Hematopoietic multipotent progenitor cell treated with erythropoietin and hydrocortisone succinate and interleukin-3 and kit ligand, for 4 days (in vitro differentiated cells): Measurements from ENCODE around the gene CHL1.
"Not testable (repeated sequence)": the region's sequence is repeated elsewhere in the genome, so short reads cannot be mapped to it uniquely, and the experiment has no call there.

Experiments
- DNase-seq: peaks from one replicate; pipeline ENCODE4 v3.0.0-alpha.2; 2015

CHL1 gene

DNA sequence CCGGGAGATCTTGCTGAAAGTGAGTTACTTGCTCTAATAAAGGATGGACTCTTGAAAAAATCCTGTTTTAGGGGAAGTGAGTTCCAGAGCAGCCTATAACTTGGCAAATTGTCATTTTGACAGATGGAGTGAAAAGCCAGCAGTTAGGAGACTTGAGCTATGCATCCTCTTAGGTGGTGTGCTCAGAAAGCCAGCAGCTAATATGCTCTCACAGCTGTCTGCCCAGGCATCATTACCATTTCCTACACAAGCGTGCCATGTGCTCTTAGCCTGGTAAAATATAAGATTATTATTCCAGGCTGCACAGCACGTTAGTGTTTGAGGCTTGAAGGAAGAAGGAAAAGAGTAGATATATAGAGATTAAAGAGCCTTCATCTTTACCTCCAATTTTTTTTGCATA is 151.0 kb downstream of the CHL1 start:
- no peak for DNase-seq

DNA sequence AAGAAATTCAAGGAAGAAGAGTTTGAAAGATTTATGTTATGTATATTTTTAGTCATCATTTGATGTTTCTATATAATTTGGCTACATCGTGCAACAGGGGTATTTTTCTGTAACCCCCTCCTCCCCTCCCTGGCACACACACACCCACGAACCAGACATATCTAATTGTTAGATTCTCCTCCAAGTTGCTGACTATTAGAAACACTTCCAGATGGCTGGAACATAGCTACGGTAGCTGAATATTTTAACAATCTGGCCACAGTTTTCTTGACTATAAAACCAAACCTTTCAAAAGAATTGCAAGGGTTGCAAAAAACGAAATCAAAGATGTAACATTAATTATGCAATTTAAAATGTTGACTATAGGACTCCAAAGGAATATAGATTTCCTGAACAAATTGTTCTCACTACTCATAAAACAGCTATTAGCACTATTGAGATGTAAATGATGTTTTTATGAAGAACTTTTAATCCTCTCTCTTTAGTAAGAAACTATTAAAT is 154.4 kb downstream of the CHL1 start:
- no peak for DNase-seq

DNA sequence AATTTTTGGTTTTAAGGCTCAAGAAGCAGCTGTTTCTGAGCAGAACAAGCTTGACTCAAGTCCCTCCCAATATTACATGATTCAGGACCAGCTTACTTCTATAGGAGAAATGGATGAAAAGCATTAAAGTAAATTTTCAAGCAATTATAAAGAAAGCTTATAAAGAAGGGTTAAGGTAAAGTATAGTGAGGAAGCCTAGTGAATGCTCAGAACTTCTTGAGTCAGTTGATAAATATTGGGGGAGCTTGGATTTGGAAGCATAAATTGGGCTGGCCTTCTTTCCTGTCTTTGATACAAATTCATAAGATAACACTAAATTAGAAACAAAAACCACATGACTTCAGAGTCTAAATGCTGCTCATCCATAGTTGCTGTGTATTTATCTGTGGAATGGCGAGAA is 156.0 kb downstream of the CHL1 start:
- peak; percentile 4 for DNase-seq

DNA sequence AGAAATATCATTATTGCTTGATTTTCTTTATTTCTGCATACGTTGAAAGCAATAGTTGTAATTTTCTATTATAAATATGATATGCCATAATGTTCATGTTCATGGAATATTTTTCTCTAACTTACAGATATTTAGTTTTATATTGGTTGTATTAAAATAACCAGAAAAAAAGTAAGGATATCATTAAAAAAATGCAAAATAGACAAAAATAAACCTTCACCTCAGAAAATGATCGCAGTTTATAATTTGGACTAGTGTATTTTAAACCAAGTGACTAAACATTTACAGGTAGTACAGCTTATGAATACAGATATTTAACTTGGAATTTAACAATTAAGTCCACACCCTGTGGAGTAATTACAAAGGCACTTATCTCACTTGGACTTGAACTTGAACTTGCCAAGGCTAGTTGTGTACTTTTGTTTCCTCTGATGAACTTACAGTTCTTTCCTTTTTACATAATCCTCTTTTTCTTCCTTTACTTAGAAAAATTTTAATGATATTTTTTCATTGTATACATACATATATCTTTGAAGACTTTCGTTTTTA is 156.7 kb downstream of the CHL1 start:
- DNase-seq = no peak

DNA sequence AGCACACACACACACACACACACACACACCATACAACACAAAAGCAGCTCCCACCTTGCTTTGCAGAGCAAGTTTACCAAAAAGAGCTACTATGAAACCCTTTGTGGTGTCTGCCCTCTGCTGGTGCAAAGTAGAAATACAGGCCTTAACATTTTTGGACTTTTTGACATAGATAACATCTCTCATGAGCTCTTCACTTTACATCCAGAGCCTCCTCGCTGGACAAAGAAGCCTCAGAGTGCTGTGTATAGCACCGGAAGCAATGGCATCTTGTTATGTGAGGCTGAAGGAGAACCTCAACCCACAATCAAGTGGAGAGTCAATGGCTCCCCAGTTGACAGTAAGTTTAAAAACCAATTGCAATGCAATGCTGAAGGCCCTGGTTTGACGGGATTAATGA is 157.9 kb downstream of the CHL1 start:
- DNase-seq = peak; percentile 79

DNA sequence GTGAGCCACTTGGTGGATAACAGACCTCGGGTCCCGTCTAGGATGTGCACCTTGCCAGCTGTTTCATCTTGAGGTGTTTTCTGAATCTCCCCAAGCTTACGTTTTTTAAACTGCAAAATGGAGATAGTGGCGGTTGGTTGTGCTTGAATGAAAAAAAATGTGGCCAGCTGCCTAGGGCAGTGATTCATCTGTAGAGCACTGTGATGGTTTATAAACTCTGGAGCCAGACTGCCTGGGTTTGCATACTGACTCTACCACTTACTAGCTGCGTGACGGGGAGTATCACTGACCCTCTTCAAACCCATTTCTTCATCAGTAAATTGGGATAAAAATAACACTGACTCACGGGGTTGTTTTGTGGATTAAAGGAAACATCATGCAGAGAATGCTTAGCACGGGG is 159.1 kb downstream of the CHL1 start:
- DNase-seq = no peak

DNA sequence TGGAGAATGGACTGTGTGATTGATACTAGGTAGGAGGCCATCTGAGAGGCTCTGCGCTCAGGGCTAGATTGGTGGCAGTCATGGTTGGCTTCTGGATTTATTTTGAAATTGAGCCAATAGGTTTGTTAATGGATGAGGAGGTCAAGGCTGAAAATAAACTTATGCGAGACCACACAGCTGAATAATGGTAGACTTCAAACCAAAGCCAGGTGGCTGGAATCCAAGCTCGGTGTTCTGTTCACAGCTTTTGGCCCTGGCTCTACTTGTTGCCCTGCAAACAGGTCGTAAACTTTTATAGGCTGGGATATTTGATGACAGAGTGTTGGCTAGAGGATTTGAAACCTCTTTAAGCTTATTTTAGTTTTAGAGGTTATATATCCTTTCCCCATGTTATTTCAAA is 160.4 kb downstream of the CHL1 start:
- no peak for DNase-seq

DNA sequence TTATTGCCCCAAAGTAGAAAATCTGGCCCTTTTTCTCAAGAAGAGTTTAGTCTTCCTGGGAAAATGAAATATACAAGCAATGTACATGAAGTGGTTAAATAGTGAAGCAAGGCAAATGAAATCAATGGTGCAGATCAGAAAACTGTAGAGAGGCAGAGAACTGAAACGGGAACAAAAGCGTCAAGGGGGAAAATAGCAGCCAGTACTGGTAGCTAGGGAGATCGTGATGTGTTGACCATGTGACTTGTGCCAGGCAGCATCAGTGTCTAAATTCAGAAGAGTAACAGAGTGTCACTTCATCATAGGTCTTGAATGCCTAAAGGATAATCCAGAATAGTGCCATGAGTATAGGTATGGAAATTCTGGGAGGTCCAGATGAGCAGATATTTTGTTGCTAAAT is 163.1 kb downstream of the CHL1 start:
- DNase-seq = no peak

DNA sequence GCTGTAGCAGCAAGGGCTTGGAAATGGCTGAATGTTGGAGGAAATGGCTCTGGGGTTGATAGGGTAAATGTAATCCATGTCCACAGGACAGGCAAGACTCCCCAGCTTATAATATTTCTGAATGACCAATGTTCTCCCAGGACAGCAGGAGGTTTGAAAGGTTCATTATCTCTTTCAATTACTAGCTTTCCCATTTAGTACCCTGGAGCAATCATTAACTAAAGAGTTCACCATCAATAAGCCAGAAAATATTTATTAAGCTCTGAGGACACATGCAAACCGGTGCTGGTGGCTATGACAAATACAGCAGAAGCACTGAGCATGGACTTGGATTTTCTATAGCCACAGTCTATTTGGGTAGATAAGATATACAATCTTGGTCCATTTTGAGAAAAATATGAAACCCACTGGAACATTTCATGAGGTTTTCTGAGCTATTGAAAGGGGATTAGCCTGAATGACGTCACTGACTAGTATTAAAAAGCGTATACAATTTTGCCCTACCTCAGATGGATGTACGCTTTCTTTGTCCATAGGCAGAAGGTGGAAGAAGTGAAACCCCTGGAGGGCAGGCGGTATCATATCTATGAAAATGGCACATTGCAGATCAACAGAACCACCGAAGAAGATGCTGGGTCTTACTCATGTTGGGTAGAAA is 166.2 kb downstream of the CHL1 start:
- no peak for DNase-seq

DNA sequence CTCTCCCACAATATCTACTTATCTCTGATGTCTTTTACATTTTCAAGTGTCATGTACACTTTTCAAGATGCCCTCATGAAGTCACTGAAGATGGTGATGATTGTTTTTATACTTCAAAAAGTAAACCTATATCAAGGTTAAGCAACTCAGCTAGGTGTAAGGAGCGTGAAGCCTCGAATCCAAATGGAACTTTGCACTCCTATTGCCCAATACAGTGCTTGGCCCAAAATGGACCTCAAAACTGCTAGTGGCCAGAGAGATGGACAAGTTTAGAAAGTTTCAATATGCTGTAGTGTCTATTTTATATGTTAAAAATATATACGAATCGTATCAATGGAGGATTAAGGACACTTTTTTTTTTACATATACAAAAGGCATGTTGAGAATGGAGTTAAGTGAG is 167.7 kb downstream of the CHL1 start:
- no peak for DNase-seq

DNA sequence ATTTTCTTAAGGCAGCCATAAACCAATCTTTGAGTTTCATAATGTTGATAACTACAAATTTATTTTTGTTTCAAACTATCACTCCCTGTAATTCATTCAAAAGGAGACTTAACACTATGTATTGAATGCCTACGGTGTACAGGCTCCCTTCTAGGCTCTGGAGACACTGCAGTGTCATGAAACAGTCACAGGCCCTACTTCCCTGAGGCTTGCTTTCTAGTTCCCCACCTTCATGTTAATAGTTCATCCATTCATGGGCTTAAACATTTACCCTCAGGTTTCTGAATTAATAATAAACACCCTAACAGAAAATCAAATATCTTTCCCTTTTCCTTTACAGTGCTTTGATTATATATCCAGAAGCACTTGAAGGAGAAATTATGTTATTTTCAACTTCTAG is 168.7 kb downstream of the CHL1 start:
- DNase-seq = no peak

DNA sequence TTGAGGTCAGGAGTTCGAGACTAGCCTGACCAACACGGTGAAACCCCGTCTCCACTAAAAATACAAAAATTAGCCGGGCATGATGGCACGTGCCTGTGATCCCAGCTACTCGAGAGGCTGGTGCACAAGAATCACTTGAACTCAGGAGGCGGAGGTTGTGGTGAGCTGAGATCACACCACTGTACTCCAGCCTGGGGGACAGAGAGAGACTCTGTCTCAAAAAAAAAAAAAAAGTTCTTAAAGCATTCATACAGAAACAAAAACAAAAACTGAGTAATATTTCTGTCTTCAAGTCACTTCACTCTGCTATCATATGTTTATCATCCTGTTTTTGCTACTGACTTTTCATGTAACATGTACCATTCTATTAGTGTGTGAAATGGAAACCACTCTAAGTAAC is 169.7 kb downstream of the CHL1 start:
- DNase-seq = not testable (repeated sequence)

DNA sequence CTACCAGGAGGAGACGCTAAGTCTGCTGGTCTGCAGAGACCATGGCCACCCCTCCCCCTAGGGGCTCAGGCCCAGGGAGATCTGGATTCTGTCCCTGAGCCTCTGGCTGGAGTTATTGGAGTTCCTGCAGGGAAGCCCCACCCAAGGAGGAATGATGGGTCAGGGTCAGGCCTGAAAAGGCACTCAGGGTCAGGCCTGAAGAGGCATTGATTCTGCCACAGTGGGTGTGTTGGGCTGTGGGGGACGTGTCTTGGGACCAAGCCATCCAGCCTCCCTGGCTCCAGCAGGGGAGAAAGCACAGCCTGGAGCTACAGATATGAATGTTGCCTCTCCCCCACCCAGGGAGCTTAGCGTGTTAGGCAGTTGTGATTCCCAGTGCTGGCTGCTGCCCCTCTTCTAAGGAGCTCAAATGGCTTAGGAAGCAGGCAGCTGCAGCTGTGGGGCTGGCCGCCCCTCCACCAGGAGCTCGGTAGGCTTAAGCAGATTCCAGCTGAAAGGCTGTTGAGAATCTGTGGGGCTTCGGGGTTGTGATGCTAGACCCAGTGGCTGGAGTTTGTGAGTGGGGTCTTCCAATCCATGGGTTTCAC is 176.7 kb downstream of the CHL1 start:
- DNase-seq = no peak

DNA sequence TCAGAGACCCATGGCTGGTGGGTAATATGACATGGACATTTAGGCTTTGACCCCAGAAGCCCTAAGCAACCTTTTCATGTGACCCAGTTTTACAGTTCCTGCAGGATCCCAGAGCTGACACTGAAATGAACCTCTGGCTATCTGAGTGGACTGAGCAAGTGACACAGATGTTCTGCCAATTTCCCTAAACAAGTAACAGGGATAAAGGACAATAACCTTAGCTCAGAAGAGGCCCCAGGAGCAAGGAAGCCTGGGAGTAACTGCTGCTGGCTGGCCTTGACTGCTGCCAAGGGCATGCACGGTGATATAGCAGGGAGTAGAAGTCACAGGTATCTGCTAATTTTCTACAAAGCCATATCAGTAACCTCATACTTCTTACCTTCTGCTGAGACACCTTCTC is 177.9 kb downstream of the CHL1 start:
- no peak for DNase-seq

DNA sequence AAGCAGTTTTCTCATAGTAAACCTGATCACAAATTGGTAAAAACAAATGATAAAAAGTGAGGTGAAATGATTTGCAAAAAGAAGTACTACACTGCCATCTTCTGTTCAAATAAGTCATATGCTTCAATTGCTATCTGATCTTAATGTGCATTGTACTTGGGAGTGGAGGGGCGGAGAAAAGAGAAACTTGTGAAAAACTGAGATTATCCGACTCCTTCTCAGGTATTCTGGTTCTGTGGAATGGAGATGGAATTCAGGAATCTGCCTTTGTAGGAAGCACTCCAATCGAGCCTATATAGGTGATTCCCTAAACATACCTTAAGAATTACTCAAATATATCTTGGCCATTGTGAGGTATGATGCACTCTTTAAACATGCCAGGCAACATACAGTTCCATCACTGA is 180.6 kb downstream of the CHL1 start:
- DNase-seq = peak; percentile 58

DNA sequence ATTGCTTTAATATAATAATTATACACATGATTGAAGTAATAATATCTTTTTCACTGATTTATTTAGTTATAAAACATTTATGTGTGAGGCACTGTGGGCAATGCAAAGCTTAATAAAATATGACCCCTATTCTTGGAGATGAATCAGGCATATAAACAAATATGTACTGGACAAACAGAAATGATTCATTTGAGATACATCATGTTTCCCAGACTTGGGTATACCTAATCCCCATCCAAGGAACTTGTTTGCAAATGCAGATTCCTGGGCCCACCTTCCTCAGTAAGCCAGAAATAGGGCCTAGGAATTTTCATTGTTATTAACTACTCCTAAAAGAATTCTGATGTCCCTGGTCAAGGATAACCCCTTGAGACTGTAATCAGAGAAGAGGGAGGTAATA is 184.2 kb downstream of the CHL1 start:
- no peak for DNase-seq

DNA sequence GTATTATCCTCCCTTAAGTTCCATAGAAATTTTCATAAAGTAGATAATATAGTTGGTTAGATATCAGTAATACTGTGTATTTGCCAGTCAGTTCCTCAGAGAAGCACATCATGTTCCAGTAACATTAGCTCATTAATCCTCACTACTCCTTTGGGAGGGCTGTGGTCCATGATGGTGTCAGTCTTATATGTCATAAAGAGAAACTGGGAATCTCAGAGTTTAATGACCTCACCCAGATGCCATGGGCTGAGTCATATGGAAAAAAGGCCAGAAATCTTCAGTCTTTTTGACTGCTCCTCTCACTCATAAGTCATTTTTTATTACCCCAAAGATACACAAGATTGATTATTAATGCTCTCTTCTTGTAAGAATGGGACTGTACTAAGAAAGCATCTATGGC is 188.6 kb downstream of the CHL1 start:
- no peak for DNase-seq

DNA sequence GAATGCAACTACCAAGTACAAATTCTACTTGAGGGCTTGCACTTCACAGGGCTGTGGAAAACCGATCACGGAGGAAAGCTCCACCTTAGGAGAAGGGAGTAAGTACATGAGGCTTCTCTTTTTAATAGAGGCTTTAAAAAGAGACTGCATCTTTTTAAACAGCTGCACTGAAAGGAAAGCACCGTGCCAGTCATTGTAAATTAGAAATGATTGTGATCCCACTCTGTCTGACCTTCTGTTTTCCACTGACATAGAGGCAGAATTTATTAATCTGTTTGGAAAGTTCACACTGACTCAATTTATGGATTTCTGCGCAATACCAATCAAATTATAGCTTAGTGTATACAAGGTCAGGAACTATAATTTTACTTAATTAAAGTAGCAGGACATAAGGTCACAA is 198.2 kb downstream of the CHL1 start:
- DNase-seq = no peak

DNA sequence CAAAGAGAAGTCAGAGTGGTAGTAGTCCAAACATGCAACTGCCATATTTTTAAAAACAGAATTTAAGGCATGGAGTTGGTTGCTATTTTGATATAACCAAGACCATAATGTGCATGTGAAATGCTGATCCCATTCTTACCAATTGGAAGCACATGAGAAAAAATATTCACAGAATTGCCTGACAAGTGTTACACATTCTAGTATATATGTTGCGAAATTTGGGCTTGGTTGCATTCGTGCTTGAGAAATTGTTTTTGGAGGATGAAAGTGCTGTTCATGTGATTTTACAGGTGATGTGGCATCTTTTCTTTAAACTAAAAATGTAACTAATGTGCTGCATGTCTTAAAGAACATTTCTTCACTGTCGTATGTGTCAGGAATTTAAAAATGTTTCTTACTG is 199.7 kb downstream of the CHL1 start:
- DNase-seq = no peak

DNA sequence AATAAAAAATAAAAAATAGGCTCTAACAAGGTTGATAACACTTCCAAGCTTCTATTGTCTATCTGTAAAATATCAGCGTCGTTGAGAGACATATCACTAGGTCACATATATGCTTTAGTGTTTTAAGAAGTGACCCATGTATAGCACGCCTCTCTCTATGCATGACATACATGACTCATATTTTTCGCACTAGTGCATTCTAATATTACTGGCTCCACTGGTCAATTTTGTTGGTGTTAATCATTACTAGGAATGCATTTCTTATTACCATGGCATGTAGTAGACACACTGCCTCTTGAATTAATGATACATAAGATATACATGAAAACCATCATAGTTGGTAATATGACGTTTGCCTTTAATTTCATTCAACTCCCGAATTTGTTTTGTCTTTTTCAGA is 203.1 kb downstream of the CHL1 start:
- DNase-seq = no peak

DNA sequence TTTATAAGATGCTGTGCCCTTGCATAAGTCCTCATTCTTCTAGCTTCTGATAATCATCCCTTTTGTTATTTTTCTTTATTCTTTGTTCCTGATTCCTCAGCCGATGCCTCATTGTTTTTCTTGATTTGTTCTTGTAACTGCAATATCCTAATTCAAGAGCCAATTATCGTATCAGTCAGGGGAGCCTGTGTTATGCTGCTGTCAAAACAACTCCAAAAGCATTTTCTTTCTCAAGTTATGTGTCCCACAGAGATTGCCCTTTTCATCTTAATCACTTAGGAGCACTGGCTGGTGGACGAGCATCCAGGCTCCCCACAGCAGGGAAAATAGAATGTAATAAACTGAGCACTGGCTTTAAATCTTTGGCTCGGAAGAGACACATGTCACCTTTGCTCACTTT is 207.3 kb downstream of the CHL1 start:
- no peak for DNase-seq

DNA sequence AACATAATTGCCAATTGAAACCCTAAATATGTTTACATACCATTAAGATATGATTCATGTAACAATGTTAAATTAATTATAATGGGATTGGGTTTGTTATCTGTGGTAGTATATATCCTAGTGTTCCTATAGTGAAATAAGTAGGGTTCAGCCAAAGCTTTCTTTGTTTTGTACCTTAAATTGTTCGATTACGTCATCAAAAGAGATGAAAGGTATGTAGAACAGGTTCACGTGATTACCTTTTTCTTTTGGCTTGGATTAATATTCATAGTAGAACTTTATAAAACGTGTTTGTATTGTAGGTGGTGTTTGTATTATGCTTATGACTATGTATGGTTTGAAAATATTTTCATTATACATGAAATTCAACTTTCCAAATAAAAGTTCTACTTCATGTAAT is 212.4 kb downstream of the CHL1 start:
- DNase-seq = no peak

DNA sequence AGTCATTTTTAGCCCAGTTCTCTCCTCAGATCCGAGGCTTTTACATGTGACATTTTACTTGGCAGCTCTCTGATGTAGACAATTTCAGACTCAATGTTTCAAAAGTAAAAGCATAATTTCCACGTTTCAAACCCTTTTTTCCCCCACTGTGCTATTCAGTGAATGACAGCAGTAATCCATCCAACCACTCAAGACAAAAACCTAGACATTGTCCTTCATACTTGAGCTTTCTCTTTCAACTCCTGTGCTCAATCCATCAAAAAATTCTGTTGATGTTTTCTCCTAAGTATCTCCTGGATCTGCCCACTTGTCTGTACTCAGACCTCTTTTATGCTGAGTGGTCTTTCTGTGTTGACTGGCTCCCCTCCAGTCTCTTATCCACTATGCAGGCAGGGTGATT is 214.7 kb downstream of the CHL1 start:
- no peak for DNase-seq

DNA sequence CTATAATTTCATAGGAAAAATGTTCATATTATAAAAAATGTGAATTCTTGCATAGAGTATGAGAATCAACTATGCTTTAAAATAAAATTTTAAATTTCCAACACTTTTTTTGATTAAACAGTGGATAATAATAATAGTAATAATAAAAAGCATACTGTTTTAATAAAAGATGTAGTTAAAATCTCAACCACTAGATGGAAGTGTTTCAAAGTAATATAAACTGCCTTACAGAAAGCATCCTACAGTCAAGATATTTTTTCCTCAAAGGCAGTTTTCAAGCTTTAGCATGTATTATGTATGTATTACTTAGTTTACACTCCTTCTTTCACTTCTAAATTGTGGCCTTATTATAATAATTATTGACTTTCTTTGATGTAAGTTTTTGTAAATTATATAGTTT is 217.5 kb downstream of the CHL1 start:
- DNase-seq = peak; percentile 46
